A673 (cell line): ENCODE results near the gene CNOT1.

ENCODE experiments used
- CTCF ChIP-seq: fragments of 300-800, 200-600 bp; sonication (generic); conservative IDR thresholded peaks from 2 replicates; pipeline ENCODE4 v1.5.1; 2017; ENCODE audit warnings: low read depth, mild to moderate bottlenecking, antibody characterized with exemption, low read length, moderate library complexity, mixed read lengths
- EZH2 ChIP-seq: fragments of 200-600 bp; sonication (generic); IDR thresholded peaks from 2 replicates; pipeline ENCODE4 v1.6.1; 2017; ENCODE audit warnings: borderline replicate concordance, low read depth, mild to moderate bottlenecking, mixed read lengths, antibody characterized with exemption, low read length; ENCODE audit not compliant: poor library complexity, severe bottlenecking

- TF ChIP-seq CTCF (no peak), EZH2 (no peak)
Measured at GRCh38 chr16:58548378-58548777, 81.2 kb downstream of the CNOT1 start.
